Hepatocyte (in vitro differentiated cells): ENCODE data around the gene ZNF687. TPM values are rescaled to one million over a fixed set of nuclear protein-coding genes. Genes with fewer than 3 reads are reported as not detected.

Source experiments
- DNase-seq: peaks from one replicate; pipeline ENCODE4 v3.0.0-alpha.2; 2016; ENCODE audit warnings: low spot score
- H2AFZ ChIP-seq: fragments of 200-600 bp; sonication (generic); 2 replicates; pipeline ENCODE4 v1.6.0; 2016; ENCODE audit warnings: antibody characterized with exemption, mild to moderate bottlenecking
- H3K27ac ChIP-seq: fragments of 200-600 bp; sonication (generic); 2 replicates; pipeline ENCODE4 v1.5.1; 2016; ENCODE audit warnings: mild to moderate bottlenecking
- H3K27me3 ChIP-seq: fragments of 200-600 bp; sonication (generic); 2 replicates; pipeline ENCODE4 v1.6.1; 2016
- H3K36me3 ChIP-seq: fragments of 200-600 bp; sonication (generic); replicated peaks from 2 replicates; pipeline ENCODE4 v1.5.1; 2016; ENCODE audit warnings: low read depth; ENCODE audit not compliant: insufficient read depth
- H3K4me1 ChIP-seq: fragments of 200-600 bp; sonication (generic); 2 replicates; pipeline ENCODE4 v1.5.1; 2016; ENCODE audit warnings: mild to moderate bottlenecking, moderate library complexity; ENCODE audit not compliant: insufficient read depth
- H3K4me2 ChIP-seq: fragments of 200-600 bp; sonication (generic); 2 replicates; pipeline ENCODE4 v1.6.0; 2016
- H3K4me3 ChIP-seq: fragments of 200-600 bp; sonication (generic); 2 replicates; pipeline ENCODE4 v1.5.1; 2016; ENCODE audit warnings: mild to moderate bottlenecking
- H3K79me2 ChIP-seq: fragments of 200-600 bp; sonication (generic); 2 replicates; pipeline ENCODE4 v1.6.0; 2017; ENCODE audit warnings: mild to moderate bottlenecking
- H3K9me2 ChIP-seq: fragments of 200-600 bp; sonication (generic); replicated peaks from 2 replicates; pipeline ENCODE4 v1.6.0; 2017; ENCODE audit warnings: mild to moderate bottlenecking; ENCODE audit not compliant: insufficient read depth
- H3K9me3 ChIP-seq: fragments of 200-600 bp; sonication (generic); 2 replicates; pipeline ENCODE4 v1.5.1; 2016; ENCODE audit warnings: low read depth, mild to moderate bottlenecking
- H4K20me1 ChIP-seq: fragments of 200-600 bp; sonication (generic); 2 replicates; pipeline ENCODE4 v1.6.0; 2016; ENCODE audit warnings: mild to moderate bottlenecking; ENCODE audit not compliant: insufficient read depth, poor library complexity, severe bottlenecking
- EZH2 ChIP-seq: fragments of 200-600 bp; sonication (generic); IDR thresholded peaks from 2 replicates; pipeline ENCODE4 v1.6.1; 2016; ENCODE audit warnings: antibody characterized with exemption, mild to moderate bottlenecking, borderline replicate concordance
- EZH2phosphoT487 ChIP-seq: fragments of 200-600 bp; sonication (generic); IDR thresholded peaks from one replicate; pipeline ENCODE4 v1.6.1; 2018; ENCODE audit warnings: antibody characterized with exemption, mild to moderate bottlenecking, low read depth, moderate library complexity; ENCODE audit not compliant: unreplicated experiment, severe bottlenecking
- WGBS: methylation state at CpG from one replicate; pipeline ENCODE4 v1.1.6; 2016; ENCODE audit warnings: low lambda C conversion rate; ENCODE audit errors: missing lambda C conversion rate; 5-methylcytosine and 5-hydroxymethylcytosine counted together
- polyA plus RNA-seq: library from polyadenylated mRNA; unstranded; fragments of >200 nt; fragmentation: Nextera tagmentation; extraction: Ambion mirVana; gene quantifications from 2 replicates; pipeline ENCODE4 v1.2.1, GENCODE V29; 2016
- total RNA-seq: library from RNA; depleted of rRNA; stranded (reverse); fragments of >200 nt; gene quantifications from 2 replicates; pipeline ENCODE4 v1.2.3, GENCODE V29; 2014
- TF ChIP-seq, protein P1 (sequence below): fragments of 200-600 bp; sonication (generic); IDR thresholded peaks from 2 replicates; pipeline ENCODE4 v1.5.1; 2016; ENCODE audit warnings: antibody characterized with exemption, mild to moderate bottlenecking; ENCODE audit not compliant: poor library complexity

The ZNF687 gene
- total and polyA plus RNA-seq, 2 experiments from 2014 or later, result 3.6 to 19.9 TPM

DNA sequence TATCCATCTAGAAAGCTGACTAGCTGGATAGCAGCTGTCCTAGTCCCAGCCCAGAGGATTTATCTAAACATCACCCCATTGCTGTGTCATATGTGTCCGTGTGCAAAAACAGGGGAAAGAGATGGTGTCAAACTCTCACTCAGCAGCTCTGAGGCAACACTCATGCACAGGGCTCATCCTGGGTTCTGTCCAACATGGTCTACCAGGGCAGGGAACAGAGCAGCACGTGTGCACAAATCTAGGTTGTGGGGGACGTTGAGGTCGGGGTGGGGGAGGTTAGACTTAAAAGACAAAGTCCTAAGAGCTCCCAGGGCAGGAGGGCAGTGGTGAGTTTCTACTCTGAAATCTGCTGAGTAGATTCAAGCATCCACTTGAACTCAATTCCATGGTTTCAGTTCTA is 28.9 kb downstream of the ZNF687 start:
- Histone ChIP-seq H2AFZ (no peak overlapping the region), H3K27ac (peak overlapping the region; percentile 90), H4K20me1 (no peaks in the 10 kb centered on the region), H3K36me3 (no peaks in the 10 kb centered on the region), H3K9me2 (no peaks in the 10 kb centered on the region), H3K4me3 (no peak overlapping the region), H3K9me3 (no peaks in the 10 kb centered on the region), H3K79me2 (peaks cover 42% of the 10 kb centered on the region), H3K27me3 (no peaks in the 10 kb centered on the region), H3K4me2 (peak overlapping the region; percentile 7), H3K4me1 (peaks cover 53% of the 10 kb centered on the region)
- DNase-seq, result no peak
- WGBS, result 72% methylated on average over 4 of the region's 4 CpGs
- TF ChIP-seq EZH2, result no peak
- TF ChIP-seq, protein P1, sequence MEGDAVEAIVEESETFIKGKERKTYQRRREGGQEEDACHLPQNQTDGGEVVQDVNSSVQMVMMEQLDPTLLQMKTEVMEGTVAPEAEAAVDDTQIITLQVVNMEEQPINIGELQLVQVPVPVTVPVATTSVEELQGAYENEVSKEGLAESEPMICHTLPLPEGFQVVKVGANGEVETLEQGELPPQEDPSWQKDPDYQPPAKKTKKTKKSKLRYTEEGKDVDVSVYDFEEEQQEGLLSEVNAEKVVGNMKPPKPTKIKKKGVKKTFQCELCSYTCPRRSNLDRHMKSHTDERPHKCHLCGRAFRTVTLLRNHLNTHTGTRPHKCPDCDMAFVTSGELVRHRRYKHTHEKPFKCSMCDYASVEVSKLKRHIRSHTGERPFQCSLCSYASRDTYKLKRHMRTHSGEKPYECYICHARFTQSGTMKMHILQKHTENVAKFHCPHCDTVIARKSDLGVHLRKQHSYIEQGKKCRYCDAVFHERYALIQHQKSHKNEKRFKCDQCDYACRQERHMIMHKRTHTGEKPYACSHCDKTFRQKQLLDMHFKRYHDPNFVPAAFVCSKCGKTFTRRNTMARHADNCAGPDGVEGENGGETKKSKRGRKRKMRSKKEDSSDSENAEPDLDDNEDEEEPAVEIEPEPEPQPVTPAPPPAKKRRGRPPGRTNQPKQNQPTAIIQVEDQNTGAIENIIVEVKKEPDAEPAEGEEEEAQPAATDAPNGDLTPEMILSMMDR, result no peak
- no peak for TF ChIP-seq EZH2phosphoT487

DNA sequence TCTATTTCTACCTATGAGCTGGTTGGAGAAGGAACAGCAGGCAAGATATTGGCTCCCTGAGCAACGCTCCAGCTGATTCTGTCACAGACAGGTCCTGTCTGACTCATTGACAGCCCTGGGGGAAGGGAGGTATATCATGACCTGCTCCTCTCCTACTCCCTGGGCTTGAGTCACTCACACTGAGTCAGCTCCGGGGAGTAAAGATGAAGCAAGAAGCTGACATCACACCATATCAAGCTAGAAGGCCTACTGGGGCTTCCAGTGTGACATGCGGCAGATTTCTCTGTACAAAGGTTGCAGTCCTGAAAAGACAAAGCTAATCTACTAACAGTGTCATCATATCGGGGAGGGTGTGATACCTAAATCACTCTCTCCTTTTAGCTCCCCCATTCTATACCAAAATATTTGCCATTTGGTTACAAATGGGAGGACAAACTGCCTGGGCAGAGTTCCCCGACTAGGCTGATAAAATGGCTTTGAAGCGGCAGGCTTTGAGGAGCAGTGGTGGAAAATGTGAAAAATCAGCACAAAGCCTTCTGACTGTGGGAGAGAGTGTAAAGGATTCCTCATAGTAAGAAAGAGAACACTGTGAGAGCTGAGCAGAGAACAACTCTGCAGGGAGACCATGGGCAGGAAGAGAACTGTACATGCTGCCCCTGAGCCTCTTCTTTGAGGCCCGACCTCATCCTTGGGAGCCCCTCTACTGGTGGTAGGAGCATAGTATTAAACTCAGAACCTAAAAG is 29.7 kb downstream of the ZNF687 start:
- H3K36me3 ChIP-seq, result no peaks in the 10 kb centered on the region
- DNase-seq, result peak; percentile 95
- TF ChIP-seq EZH2, result no peak
- TF ChIP-seq, protein P1, result no peak
- no peak for TF ChIP-seq EZH2phosphoT487
- H3K9me3 ChIP-seq, result no peaks in the 10 kb centered on the region
- H3K4me1 ChIP-seq, result peaks cover 53% of the 10 kb centered on the region
- no peak overlapping the region for H3K4me3 ChIP-seq
- WGBS, result 42% methylated on average over 7 of the region's 7 CpGs
- H3K27me3 ChIP-seq, result no peaks in the 10 kb centered on the region
- peaks cover 42% of the 10 kb centered on the region for H3K79me2 ChIP-seq
- peak overlapping the region; percentile 34 for H3K4me2 ChIP-seq
- no peak overlapping the region for H2AFZ ChIP-seq
- peak overlapping the region; percentile 96 for H3K27ac ChIP-seq
- H3K9me2 ChIP-seq, result no peaks in the 10 kb centered on the region
- H4K20me1 ChIP-seq, result no peaks in the 10 kb centered on the region

DNA sequence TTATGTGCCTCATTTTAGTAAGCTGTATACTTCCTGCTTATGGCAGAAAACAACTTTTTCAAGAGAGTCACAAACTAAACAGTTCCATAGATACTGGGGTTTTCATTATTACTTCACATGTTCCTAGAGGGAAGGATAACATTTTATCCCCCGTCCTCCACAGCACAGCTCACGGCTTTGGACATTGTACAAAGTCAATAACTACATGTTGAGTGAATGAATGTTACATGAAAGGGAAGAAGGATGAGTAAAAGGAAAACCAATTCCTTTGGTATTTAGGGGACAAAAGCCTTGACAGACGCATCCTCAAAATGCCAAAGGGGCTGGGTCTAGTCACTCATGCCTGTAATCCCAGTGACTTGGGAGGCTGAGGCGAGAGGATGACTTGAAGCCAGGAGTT is 30.3 kb downstream of the ZNF687 start:
- H3K9me3 ChIP-seq, result no peaks in the 10 kb centered on the region
- peak overlapping the region; percentile 96 for H3K27ac ChIP-seq
- H3K79me2 ChIP-seq, result peaks cover 42% of the 10 kb centered on the region
- H4K20me1 ChIP-seq, result no peaks in the 10 kb centered on the region
- no peaks in the 10 kb centered on the region for H3K36me3 ChIP-seq
- TF ChIP-seq, protein P1, result no peak
- no peak for TF ChIP-seq EZH2phosphoT487
- TF ChIP-seq EZH2, result no peak
- no peak overlapping the region for H2AFZ ChIP-seq
- H3K27me3 ChIP-seq, result no peaks in the 10 kb centered on the region
- no peak overlapping the region for H3K4me3 ChIP-seq
- 89% methylated on average over 4 of the region's 4 CpGs for WGBS
- H3K4me2 ChIP-seq, result peak overlapping the region; percentile 34
- DNase-seq, result no peak
- peaks cover 53% of the 10 kb centered on the region for H3K4me1 ChIP-seq
- no peaks in the 10 kb centered on the region for H3K9me2 ChIP-seq
